Activated CD8-positive, alpha-beta memory T cell treated with anti-CD3 and anti-CD28 coated beads for 48 hours (primary cell): ENCODE data around the gene SUZ12.
A peak's percentile ranks its signal among the peaks of the same experiment; 100 is the strongest.
"Not testable (repeated sequence)": the region's sequence is repeated elsewhere in the genome, so short reads cannot be mapped to it uniquely, and the experiment has no call there.

ENCODE experiments used
- DNase-seq, 3 experiments: peaks; one replicate each; pipeline ENCODE4 v3.0.0-alpha.2; 2020; ENCODE audit warnings: low read depth in 2 of 3, low spot score in 2 of 3

Gene SUZ12

DNA sequence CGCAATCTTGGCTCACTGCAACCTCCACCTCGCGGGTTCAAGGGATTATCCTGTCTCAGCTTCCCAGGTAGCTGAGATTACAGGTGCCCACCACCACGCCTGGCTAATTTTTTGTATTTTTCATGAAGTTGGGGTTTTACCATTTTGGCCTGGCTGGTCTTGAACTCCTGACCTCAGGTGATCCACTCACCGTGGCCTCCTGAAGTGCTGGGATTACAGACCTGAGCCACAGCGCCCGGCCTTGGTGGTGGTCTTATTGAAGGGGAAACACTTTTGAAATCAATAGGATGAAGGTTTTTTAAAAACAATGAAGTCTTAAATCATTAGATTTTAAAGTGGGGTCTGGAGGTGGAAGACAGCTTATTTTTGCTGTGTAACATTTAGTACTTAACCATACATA, 5.6 kb downstream of the SUZ12 start:
- not testable (repeated sequence) for DNase-seq

GRCh38 chr17:31951953-31952352, 15.1 kb downstream of the SUZ12 start:
- not testable (repeated sequence) for DNase-seq

DNA sequence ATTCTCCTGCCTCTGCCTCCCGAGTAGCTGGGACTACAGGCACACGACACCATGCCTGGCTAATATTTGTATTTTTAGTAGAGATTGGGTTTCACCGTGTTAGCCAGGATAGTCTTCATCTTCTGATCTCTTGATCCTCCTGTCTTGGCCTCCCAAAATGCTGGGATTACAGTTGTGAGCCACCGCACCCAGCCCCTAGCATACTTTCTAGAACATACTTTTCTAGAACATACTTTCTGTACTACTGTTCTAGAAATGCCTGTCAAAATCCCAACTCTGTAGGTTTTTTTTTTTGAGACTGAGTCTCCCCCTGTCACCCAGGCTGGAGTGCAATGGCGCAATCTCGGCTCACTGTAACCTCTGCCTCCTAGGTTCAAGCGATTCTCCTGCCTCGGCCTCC, 27.3 kb downstream of the SUZ12 start:
- DNase-seq, result not testable (repeated sequence)

- no peak for DNase-seq
Measured at GRCh38 chr17:31967648-31968047, 30.8 kb downstream of the SUZ12 start.

DNA sequence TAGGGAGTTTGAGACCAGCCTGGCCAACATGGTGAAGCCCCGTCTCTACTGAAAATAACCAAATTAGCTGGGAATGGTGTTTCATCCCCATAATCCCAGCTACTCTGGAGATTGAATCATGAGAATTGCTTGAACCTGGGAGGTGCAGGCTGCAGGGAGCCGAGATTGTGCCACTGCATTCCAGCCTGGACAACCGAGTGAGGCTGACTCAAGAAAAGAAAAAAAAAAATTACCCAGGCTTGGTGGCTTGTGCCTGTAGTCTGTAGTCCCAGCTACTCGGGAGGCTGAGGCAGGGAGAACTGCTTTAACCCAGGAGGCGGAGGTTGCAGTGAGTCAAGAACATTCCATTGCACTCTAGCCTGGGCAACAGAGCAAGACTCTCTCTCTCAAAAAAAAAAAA, 33.6 kb downstream of the SUZ12 start:
- DNase-seq, result not testable (repeated sequence)

- DNase-seq, result not testable (repeated sequence)
Measured at GRCh38 chr17:31974269-31975071, 37.7 kb downstream of the SUZ12 start.

DNA sequence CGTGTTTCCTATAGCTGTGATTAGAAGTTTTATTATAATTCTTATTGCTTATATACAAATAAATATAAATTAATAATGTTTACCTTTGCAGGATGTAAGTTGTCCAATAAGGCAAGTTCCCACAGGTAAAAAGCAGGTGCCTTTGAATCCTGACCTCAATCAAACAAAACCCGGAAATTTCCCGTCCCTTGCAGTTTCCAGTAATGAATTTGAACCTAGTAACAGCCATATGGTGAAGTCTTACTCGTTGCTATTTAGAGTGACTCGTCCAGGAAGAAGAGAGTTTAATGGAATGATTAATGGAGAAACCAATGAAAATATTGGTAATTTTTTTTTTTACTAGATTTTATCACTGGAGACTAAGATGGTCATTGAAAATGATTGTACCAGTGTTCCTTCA, 38.6 kb downstream of the SUZ12 start:
- not testable (repeated sequence) for DNase-seq

GRCh38 chr17:31991821-31992220, 55.0 kb downstream of the SUZ12 start:
- not testable (repeated sequence) for DNase-seq

- no peak for DNase-seq
Measured at GRCh38 chr17:31997005-31997404, 60.2 kb downstream of the SUZ12 start.

- DNase-seq, result peak; percentile 72 to 84 (median 73)
Measured at GRCh38 chr17:32006957-32007462, 70.2 kb downstream of the SUZ12 start, which contains the start of gene LRRC37B. Gene LRRC37B (plus strand): TSS chr17:32007383. CDS start chr17:32021393, 14,010 bp downstream.

DNA sequence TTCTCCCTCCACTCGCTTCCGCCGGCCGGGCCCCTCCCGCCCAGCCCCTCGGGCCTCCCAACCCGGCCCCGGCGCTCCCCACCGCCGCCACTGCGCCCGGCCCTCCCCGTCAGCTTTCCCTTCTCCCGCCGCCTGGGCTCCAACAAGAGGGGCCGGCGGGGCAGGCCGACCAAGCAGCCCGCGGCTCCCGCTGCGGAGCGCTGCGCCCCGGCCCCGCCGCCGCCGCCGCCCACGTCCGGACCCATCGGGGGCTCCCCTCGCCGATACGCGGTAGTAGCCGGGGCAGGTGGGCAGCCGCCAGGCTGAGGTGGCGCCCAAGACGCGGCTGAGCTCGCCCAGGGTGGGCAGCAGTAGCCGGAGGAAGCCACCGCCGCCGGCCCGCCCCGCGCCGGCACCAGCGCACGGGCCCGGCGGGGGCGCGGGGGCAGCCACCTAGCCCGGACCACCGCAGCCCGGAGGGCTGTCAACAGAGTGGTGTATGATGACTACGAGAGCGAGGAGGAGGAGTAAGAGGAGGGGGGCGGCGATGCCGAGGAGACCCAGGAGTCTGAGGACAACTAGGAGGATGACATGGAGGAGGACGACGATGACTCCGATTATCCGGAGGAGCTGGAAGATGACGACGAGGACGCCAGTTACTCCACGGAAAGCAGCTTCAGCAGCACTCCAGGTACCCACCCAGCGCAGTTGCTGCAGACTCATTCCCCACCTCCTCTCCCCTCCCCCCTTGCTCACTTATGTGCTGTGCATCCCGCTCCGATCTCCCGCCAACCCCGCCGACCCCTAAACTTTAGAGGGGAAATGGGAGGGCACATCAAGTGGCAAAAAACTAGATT, 70.9 kb downstream of the SUZ12 start:
- peak; percentile 19 to 28 (median 27) for DNase-seq

DNA sequence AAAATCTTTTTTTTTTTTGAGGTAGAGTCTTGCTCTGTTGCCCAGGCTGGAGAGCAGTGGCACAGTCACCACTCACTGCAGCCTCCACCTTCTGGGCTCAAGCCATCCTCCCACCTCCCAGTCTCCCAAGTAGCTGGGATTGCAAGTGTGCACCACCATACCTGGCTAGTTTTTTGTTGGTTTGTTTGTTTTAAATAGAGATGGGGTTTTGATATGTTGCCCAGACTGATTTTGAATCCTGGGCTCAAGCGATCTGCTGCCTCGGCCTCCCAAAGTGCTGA, 72.4 kb downstream of the SUZ12 start:
- DNase-seq, result no peak

DNA sequence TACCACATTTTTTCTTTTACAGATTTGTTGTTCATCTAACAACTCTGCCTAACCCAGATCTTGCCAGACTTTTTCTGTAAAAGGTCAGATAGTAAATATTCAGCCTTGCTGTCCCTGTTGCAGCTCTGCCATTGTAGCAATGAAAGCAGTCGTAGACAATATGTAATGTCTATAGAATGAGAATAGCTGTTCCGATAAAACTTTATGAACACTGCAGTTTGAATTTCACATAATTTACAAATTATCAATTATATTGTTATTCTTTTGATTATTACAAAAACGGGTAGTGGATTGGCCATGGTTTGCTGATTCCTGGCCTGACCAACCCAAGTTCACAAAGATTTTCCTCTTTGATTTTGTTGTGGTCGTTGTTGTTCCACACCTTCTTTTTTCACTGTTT, 73.3 kb downstream of the SUZ12 start:
- DNase-seq, result no peak

DNA sequence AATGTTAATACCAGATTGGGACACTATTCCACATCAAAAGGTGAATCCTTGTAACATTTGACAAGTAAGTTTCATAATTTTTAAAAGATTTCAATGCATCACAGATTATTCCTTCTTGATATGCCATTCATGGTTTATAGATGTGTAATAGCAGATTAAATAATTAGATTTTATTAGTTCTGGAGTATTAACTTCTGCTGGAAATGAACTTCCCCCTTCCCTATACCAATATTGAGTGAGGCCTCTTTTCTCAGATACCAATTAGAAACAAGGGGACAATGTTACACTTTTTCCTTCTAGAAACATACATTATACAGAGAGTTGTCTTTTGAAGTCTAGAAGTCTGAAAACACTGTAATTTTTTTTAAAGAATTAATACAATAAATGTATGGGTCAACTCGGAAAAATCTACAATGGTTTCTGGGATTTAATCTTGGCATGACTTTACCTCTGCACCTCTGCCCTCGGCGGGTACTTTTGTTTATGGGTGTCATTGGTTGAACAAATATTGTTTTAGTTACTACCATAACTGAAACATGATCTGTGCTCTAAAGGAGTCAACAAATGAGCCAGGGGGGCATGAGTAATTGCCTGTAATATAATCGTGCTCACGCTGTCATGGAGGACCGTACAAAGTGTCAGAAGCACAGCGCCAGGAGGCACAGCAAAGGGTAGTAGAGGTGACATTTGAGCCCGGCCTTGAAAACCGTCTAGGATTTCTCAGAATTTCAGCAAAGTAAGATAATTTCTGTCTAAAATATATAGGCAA, 78.6 kb downstream of the SUZ12 start:
- DNase-seq, result no peak

DNA sequence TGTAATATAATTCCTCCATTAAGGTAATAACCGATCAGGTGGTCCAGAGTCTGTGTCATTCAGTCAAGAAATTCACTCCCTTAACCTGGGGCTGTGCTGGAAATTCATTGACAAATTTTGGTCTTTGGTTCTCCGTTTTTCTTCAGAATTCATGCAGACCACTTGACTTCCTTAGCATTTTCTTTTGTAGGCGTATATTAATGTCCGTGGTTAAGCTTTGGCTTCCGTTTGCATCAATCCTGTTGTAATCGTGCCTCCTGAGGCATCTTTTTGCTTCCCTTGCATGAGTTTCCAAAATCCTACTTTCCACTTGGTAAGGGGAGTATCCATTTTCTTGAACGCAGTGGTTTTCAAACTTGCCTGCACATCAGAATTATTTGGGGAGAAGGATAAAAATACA, 79.4 kb downstream of the SUZ12 start:
- no peak for DNase-seq

GRCh38 chr17:32019228-32019627, 82.4 kb downstream of the SUZ12 start:
- DNase-seq, result no peak

- no peak for DNase-seq
Measured at GRCh38 chr17:32020943-32021614, 84.3 kb downstream of the SUZ12 start.

DNA sequence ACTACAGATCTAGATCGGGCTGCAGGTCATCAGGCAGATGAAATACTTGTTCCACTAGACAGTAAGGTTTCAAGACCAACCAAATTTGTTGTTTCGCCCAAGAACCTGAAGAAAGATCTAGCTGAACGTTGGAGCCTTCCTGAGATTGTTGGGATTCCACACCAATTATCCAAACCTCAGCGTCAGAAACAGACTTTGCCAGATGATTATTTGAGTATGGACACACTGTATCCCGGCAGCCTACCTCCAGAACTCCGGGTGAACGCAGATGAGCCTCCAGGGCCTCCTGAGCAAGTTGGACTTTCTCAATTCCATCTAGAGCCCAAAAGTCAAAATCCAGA, 84.8 kb downstream of the SUZ12 start:
- DNase-seq, result no peak

DNA sequence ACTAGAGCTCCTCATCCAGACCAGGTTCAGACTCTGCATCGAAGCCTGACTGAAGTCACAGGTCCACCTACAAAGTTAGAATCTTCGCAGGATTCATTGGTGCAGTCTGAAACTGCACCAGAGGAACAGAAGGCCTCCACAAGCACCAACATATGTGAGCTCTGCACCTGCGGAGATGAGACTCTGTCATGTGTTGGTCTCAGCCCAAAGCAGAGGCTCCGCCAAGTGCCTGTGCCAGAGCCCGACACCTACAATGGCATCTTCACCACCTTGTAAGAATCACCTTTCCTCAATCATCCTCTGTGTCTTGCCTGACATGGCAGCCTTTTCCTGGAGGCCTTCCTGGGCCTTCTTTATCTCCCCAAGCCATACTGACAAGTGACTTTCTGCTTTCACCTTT, 85.7 kb downstream of the SUZ12 start:
- DNase-seq, result not testable (repeated sequence)

- not testable (repeated sequence) for DNase-seq
Measured at GRCh38 chr17:32027271-32027670, 90.5 kb downstream of the SUZ12 start.

GRCh38 chr17:32033223-32033622, 96.4 kb downstream of the SUZ12 start:
- DNase-seq, result no peak
